ENCODE results near the gene ITPK1.

DNA sequence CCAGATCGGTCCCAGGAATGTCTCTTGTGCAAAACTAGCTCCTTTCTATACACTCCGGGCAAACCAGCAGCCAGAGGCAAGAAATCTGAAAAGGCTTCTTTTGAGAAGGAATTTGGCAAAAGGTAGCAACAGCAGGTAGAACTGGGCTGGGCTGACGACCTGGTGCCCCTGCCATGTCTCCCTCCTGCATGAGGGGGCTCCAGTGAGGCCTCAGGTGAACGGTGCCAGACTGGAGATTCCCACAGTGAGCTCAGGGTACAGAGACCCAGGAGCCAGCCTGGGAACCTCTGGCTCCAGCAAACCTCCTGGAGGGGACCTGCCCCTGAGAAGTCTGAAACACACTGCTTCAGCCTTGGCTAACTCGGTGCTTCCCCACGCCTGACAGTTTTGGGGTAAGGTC, 10.8 kb downstream of the ITPK1 start:
- TF ChIP-seq ZFX (IDR thresholded peaks at IDR 0.05) = no peak
- TF ChIP-seq, protein P1, sequence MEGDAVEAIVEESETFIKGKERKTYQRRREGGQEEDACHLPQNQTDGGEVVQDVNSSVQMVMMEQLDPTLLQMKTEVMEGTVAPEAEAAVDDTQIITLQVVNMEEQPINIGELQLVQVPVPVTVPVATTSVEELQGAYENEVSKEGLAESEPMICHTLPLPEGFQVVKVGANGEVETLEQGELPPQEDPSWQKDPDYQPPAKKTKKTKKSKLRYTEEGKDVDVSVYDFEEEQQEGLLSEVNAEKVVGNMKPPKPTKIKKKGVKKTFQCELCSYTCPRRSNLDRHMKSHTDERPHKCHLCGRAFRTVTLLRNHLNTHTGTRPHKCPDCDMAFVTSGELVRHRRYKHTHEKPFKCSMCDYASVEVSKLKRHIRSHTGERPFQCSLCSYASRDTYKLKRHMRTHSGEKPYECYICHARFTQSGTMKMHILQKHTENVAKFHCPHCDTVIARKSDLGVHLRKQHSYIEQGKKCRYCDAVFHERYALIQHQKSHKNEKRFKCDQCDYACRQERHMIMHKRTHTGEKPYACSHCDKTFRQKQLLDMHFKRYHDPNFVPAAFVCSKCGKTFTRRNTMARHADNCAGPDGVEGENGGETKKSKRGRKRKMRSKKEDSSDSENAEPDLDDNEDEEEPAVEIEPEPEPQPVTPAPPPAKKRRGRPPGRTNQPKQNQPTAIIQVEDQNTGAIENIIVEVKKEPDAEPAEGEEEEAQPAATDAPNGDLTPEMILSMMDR (conservative IDR thresholded peaks at IDR 0.05) = no peak
